Retinal pigment epithelial cell (primary cell): ENCODE data around the gene ASB1.

Experiments used
- DNase-seq: peaks from one replicate; pipeline ENCODE4 v3.0.0-alpha.2; 2010; ENCODE audit warnings: low read depth
- H3K4me3 ChIP-seq: 2 replicates; pipeline ENCODE4 v1.5.1; 2011; ENCODE audit warnings: mild to moderate bottlenecking, low read length, control low read depth, moderate library complexity
- TF ChIP-seq, protein P1 (sequence below): conservative IDR thresholded peaks from 2 replicates; pipeline ENCODE4 v1.5.1; 2011; ENCODE audit warnings: low read depth, low read length, control low read depth, inconsistent platforms

The ASB1 gene

DNA sequence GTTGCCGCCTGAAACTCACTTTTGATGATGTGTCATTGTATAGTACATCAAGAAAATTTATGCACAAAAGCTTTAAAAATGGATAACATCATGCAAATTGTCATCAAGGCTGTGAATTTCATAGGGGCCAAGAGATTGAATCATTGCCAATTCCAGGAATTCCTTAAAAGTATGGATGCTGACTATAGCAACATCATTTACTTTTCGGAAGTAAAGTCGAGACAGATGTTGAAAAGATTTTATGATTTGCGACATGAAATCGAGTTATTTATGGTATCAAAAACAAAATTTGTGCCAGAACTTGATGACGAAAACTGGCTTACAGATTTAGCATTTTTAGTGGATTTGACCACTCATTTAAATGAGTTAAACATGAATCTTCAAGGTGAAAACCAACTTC lies 56.3 kb downstream of the ASB1 start:
- no peak for DNase-seq
- no peak overlapping the region for H3K4me3 ChIP-seq
- TF ChIP-seq, protein P1, sequence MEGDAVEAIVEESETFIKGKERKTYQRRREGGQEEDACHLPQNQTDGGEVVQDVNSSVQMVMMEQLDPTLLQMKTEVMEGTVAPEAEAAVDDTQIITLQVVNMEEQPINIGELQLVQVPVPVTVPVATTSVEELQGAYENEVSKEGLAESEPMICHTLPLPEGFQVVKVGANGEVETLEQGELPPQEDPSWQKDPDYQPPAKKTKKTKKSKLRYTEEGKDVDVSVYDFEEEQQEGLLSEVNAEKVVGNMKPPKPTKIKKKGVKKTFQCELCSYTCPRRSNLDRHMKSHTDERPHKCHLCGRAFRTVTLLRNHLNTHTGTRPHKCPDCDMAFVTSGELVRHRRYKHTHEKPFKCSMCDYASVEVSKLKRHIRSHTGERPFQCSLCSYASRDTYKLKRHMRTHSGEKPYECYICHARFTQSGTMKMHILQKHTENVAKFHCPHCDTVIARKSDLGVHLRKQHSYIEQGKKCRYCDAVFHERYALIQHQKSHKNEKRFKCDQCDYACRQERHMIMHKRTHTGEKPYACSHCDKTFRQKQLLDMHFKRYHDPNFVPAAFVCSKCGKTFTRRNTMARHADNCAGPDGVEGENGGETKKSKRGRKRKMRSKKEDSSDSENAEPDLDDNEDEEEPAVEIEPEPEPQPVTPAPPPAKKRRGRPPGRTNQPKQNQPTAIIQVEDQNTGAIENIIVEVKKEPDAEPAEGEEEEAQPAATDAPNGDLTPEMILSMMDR, result no peak

DNA sequence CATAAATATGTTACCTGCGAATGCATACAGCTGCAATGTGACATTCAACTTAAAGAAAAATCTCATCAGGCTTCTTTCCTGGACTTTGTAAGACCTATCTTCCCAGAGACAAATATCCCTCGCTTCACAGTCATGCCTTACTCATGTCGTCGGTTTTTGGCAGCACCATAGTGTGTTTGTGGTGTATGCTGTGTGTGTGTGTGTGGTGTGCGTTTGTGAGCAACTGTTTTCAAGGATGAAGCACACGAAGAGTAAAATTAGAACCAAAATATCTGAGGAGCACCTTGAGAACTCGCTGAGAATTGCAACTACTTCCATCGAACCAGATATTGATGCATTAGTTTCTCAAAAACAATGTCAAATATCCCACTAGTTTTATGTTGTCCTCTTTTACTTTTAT lies 56.9 kb downstream of the ASB1 start:
- no peak for DNase-seq
- no peak overlapping the region for H3K4me3 ChIP-seq
- TF ChIP-seq, protein P1, result no peak

DNA sequence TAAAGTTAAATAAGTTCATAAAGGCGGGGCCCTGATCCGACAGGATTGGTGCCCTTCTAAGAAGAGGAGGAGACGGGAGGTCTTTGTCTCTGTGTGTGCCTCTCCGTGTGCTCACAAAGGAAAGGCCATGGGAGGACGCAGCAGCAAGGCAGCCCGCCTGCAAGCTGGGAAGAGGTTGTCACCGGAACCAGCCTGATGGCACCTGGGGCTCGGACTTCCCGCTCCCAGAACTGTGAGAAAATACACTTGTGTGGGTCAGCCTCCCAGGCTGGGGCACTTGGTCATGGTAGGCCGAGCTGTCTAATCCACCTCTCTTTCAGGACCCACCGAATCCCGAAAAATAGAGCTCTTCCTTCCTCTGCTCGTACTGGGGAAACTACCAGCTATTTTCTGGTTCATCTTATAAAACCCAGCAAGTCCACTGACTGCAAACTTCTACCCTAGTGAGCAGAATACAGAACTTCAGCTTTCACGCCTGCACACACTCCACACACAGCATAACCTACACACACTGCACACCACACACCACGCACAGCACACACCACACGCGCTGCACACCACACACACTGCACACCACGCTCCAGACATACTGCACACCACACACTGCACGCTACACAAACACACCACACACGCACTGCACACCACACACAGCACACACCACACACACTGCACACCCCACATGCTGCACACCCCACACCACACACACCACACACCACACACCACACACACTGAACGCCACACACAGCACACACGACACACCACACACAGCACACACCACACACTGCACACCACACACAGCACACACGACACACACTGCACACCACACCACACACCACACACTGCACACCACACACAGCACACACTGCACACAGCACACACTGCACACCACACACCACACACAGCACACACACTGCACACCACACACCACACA lies 58.1 kb downstream of the ASB1 start:
- TF ChIP-seq, protein P1, result no peak
- no peak overlapping the region for H3K4me3 ChIP-seq
- no peak for DNase-seq

DNA sequence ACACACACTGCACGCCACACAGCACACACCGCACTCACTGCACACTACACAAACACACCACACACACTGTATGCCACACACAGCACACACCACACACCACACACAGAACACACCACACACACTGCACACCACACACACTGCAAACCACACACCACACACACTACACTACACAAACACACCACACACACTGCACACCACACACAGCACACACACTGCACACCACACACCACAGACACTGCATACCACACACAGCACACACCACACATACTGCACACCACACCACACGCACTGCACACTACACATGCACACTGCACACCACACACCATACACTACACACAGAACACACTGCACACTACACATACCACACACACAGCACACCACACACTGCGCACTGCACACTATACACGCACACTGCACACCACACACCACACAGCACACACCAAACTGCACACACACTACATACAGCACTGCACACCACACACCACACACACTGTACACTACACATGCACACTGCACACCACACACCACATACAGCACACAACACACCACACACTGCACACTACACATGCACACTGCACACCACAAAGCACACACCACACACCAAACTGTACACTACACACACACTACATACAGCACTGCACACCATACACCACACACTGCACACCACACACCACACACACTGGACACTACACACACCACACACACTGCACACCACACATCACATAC lies 59.6 kb downstream of the ASB1 start:
- TF ChIP-seq, protein P1, result no peak
- no peak overlapping the region for H3K4me3 ChIP-seq
- DNase-seq, result no peak

DNA sequence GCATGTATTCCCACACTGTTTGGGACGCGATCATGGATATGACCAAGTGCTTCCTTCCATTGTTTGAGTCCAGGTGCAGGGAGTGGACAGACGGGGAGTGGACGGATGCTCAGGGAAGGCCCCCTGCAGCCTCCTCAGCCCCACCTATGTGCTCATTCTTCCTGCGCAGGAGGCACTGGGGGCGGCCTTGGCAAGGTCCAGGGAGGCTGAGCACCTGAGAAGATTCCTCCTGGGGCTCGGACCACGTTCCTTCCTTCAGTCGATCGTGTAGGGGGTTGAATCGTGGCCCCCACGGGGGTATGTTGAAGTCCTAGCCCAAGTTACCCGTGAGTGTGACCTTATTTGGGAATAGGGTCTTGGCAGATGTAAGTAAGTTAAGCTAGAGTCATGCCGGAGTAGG lies 60.4 kb downstream of the ASB1 start:
- TF ChIP-seq, protein P1, result no peak
- H3K4me3 ChIP-seq, result no peak overlapping the region
- no peak for DNase-seq

DNA sequence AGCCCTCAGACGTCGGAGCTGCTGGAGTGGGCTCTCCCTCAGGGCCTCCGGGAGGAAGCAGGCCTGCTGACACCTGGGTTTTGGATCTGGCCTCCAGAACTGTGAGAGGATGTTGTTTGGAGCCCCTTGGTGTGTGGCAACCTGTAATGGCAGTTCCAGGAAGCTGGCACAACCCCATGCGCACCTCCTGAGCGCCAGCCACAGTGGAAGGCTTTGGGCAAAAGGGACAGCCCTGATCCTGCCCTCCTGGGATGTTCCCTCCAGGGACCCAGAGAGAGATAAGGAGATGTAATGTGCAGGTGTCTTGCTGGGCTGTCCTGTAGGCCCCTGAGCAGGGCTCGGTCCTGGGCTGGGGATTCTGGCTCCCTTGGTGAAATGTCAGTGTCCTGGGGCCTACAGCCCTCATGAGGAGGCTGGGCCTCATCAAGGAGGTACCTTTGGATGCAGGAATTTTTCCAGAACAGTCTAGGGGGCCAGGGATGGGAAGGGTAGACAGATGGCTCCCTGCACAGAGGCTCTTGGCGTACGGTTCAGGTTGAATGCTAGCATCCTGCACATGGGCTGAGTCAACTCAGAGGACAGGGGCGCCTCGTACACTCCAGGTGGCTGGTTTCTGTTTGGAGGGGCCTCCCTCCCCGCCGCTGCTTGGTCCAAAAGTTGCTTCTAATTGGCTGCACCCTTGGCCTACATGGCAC lies 61.1 kb downstream of the ASB1 start:
- no peak for DNase-seq
- H3K4me3 ChIP-seq, result no peak overlapping the region
- TF ChIP-seq, protein P1, result no peak
